SU-DHL-6 (cell line): ENCODE measurements around the gene SYT5.
A peak's percentile ranks its signal among the peaks of the same experiment; 100 is the strongest.

Experiments used
- H2AFZ ChIP-seq: fragments of 200-600 bp; sonication (generic); 2 replicates; pipeline ENCODE4 v1.6.1; 2014; ENCODE audit warnings: low read depth, mild to moderate bottlenecking, moderate library complexity, mixed read lengths, antibody characterized with exemption, low read length; ENCODE audit not compliant: severe bottlenecking
- H3F3A ChIP-seq: fragments of 200-600 bp; shearing (Covaris generic); 2 replicates; pipeline ENCODE4 v1.6.0; 2016; ENCODE audit warnings: antibody characterized with exemption, mild to moderate bottlenecking; ENCODE audit not compliant: insufficient read depth
- H3K27ac ChIP-seq: fragments of 200-600 bp; sonication (generic); 2 replicates; pipeline ENCODE4 v1.5.1; 2016; ENCODE audit warnings: low read depth, mild to moderate bottlenecking, low read length, moderate library complexity, mixed read lengths
- H3K27me3 ChIP-seq: fragments of 200-600 bp; sonication (generic), shearing (Covaris generic); 2 replicates; pipeline ENCODE4 v1.6.0; 2014; ENCODE audit warnings: mild to moderate bottlenecking, low read length
- H3K36me3 ChIP-seq: fragments of 200-600 bp; sonication (generic); 2 replicates; pipeline ENCODE4 v1.6.1; 2014; ENCODE audit warnings: mild to moderate bottlenecking, low read length, mixed read lengths
- H3K4me2 ChIP-seq: fragments of 300-600, 200-600 bp; shearing (Covaris generic), sonication (generic); 2 replicates; pipeline ENCODE4 v1.6.0; 2014; ENCODE audit warnings: low read length, low read depth, mild to moderate bottlenecking; ENCODE audit not compliant: poor library complexity, severe bottlenecking
- H3K4me3 ChIP-seq: fragments of 200-600 bp; sonication (generic); 2 replicates; pipeline ENCODE4 v1.5.1; 2014; ENCODE audit warnings: antibody characterized with exemption, low read length, mild to moderate bottlenecking, mixed read lengths; ENCODE audit not compliant: insufficient read depth, poor library complexity, severe bottlenecking
- H3K79me2 ChIP-seq: fragments of 200-600 bp; sonication (generic); 2 replicates; pipeline ENCODE4 v1.6.1; 2014; ENCODE audit warnings: mild to moderate bottlenecking, low read length, moderate library complexity; ENCODE audit not compliant: insufficient read depth
- H3K9ac ChIP-seq: fragments of 200-600 bp; sonication (generic); 2 replicates; pipeline ENCODE4 v1.7.0; 2014; ENCODE audit warnings: mild to moderate bottlenecking, low read length
- H3K9me2 ChIP-seq: fragments of 200-600 bp; sonication (generic); replicated peaks from 2 replicates; pipeline ENCODE4 v1.6.1; 2014; ENCODE audit warnings: low read length; ENCODE audit not compliant: insufficient read depth
- H3K9me3 ChIP-seq: fragments of 200-600 bp; sonication (generic); 2 replicates; pipeline ENCODE4 v1.6.1; 2014; ENCODE audit warnings: low read length, mixed read lengths; ENCODE audit not compliant: insufficient read depth
- H4K20me1 ChIP-seq: fragments of 200-600 bp; sonication (generic); 2 replicates; pipeline ENCODE4 v1.6.1; 2014; ENCODE audit warnings: low read depth, mild to moderate bottlenecking, antibody characterized with exemption, low read length, moderate library complexity, mixed read lengths
- EZH2phosphoT487 ChIP-seq: fragments of 200-600 bp; sonication (generic), shearing (Covaris generic); conservative IDR thresholded peaks from 2 replicates; pipeline ENCODE4 v1.6.1; 2018; ENCODE audit warnings: mild to moderate bottlenecking, antibody characterized with exemption, low read length, moderate library complexity, mixed read lengths
- TF ChIP-seq, protein P1 (sequence below): fragments of 200-600 bp; sonication (generic); IDR thresholded peaks from one replicate; pipeline ENCODE4 v1.5.1; 2017; ENCODE audit warnings: antibody characterized with exemption, mild to moderate bottlenecking, low read length, moderate library complexity; ENCODE audit not compliant: insufficient read depth, poor library complexity, severe bottlenecking

The SYT5 gene

GRCh38 chr19:55146078-55146704, 33.9 kb downstream of the SYT5 start:
- Histone ChIP-seq H3K79me2 (no peaks in the 10 kb centered on the region), H3K9me3 (no peaks in the 10 kb centered on the region), H3K9me2 (no peaks in the 10 kb centered on the region), H2AFZ (no peak overlapping the region), H3K36me3 (no peaks in the 10 kb centered on the region), H3F3A (no peaks in the 10 kb centered on the region), H4K20me1 (no peaks in the 10 kb centered on the region), H3K4me3 (no peak overlapping the region), H3K4me2 (peak overlapping the region; percentile 24), H3K27me3 (no peaks in the 10 kb centered on the region), H3K27ac (no peak overlapping the region), H3K9ac (no peak overlapping the region)
- TF ChIP-seq, protein P1, sequence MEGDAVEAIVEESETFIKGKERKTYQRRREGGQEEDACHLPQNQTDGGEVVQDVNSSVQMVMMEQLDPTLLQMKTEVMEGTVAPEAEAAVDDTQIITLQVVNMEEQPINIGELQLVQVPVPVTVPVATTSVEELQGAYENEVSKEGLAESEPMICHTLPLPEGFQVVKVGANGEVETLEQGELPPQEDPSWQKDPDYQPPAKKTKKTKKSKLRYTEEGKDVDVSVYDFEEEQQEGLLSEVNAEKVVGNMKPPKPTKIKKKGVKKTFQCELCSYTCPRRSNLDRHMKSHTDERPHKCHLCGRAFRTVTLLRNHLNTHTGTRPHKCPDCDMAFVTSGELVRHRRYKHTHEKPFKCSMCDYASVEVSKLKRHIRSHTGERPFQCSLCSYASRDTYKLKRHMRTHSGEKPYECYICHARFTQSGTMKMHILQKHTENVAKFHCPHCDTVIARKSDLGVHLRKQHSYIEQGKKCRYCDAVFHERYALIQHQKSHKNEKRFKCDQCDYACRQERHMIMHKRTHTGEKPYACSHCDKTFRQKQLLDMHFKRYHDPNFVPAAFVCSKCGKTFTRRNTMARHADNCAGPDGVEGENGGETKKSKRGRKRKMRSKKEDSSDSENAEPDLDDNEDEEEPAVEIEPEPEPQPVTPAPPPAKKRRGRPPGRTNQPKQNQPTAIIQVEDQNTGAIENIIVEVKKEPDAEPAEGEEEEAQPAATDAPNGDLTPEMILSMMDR, result peak; percentile 57
- TF ChIP-seq EZH2phosphoT487, result no peak

GRCh38 chr19:55145232-55145631, 34.9 kb downstream of the SYT5 start:
- Histone ChIP-seq H3K36me3 (no peaks in the 10 kb centered on the region), H3K79me2 (no peaks in the 10 kb centered on the region), H3K27ac (no peak overlapping the region), H4K20me1 (no peaks in the 10 kb centered on the region), H3K9me2 (no peaks in the 10 kb centered on the region), H3K4me2 (no peak overlapping the region), H3K27me3 (no peaks in the 10 kb centered on the region), H2AFZ (no peak overlapping the region), H3K4me3 (no peak overlapping the region), H3K9ac (no peak overlapping the region), H3F3A (no peaks in the 10 kb centered on the region), H3K9me3 (no peaks in the 10 kb centered on the region)
- TF ChIP-seq EZH2phosphoT487, result no peak
- TF ChIP-seq, protein P1, result no peak

GRCh38 chr19:55141696-55142095, 38.4 kb downstream of the SYT5 start:
- no peak overlapping the region for H3K4me2 ChIP-seq
- no peak overlapping the region for H3K4me3 ChIP-seq
- H3K9ac ChIP-seq, result no peak overlapping the region
- H3K9me3 ChIP-seq, result no peaks in the 10 kb centered on the region
- H3F3A ChIP-seq, result no peaks in the 10 kb centered on the region
- no peaks in the 10 kb centered on the region for H3K9me2 ChIP-seq
- TF ChIP-seq, protein P1, result no peak
- no peak for TF ChIP-seq EZH2phosphoT487
- H3K79me2 ChIP-seq, result no peaks in the 10 kb centered on the region
- H3K36me3 ChIP-seq, result no peaks in the 10 kb centered on the region
- no peak overlapping the region for H3K27ac ChIP-seq
- no peaks in the 10 kb centered on the region for H4K20me1 ChIP-seq
- H3K27me3 ChIP-seq, result no peaks in the 10 kb centered on the region
- H2AFZ ChIP-seq, result no peak overlapping the region
